Superior temporal gyrus (tissue), 1 donor: Measurements from ENCODE around the gene KCTD15.

ENCODE experiments used
- DNase-seq: peaks from one replicate; pipeline ENCODE4 v3.0.0-alpha.2; 2016; ENCODE audit errors: extremely low spot score

KCTD15 gene

DNA sequence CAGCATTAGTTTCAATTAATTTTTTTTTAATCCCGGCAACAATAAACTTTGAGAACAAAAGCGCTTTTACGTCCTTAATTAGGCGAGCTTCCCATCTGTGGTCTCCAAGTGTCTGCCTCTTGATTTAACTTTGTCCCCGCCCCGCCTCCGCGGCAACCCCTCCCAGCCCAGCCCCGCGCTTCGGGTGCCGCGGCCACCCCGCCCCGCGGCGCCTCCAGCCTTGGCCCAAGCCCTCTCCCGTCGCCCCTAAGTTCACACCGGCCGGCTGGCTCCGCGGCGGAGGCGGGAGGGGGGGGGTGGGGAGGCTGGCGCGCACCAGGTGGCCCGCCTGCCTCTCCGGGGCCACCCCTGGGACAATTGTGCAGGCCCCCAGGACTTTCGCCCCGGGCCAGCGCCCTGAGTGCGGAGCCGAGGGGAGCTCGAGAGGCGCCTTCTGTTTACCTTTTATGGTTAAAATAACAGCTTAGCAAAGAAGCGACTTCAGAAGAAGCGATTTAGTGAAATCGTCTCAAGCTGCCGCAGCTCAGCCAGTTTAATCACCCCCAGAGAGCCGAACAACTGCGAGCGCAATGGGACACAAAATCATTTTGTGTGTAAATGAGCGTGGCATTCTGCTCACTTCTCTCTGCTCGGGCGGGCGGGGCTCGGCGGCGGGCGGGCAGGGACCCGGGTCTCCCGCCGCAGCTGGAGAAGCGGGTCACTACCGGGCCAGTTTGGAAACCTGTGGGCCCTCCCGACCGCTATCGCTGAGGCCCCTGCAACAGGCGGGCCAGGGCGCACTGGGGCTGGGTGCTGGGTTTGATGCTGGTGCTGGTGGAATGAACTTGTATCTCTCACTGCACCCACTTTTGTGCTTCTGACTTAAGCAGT lies 1.4 kb downstream of the KCTD15 start:
- DNase-seq: no peak

DNA sequence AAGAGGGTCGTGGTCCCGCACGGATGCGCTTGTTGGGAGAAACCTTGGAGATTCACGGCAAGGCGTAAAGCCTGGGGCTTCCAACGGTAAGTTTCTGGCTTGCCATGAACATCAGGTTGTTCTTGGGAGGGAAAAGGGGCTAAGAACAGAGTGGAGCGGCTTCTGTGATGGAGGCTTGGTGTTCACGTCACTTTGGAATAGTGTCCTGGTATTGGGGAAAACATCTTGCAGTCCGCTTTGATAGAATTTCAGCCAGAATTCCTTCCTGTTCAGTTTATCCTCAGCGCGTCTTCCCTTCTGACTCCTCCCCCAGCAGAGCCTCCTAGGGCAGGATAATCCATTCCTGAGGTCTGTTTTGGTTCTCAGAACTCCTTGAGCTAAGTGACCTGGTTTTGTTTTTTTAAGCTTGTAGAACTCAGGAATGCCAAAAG lies 2.0 kb downstream of the KCTD15 start:
- no peak for DNase-seq

DNA sequence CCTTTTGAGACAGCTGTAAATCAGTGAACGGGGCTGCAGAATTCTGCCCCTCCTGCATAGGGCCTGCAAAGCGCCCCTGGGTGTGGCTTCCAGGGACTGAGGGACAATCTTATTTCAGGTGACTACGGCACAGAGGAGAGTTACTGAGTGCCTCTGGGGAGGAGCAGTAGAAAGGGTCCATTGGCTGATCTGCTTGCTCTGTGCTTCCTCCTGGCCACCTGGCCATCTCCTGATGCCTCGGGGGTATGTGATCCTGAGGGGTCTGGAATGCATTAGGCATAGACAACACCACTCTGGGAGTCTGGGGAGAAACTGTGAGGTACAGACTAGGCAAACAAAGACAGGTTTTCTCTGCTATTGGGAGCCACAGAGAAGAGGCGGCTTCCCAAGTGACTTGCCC lies 2.8 kb downstream of the KCTD15 start:
- DNase-seq: no peak

DNA sequence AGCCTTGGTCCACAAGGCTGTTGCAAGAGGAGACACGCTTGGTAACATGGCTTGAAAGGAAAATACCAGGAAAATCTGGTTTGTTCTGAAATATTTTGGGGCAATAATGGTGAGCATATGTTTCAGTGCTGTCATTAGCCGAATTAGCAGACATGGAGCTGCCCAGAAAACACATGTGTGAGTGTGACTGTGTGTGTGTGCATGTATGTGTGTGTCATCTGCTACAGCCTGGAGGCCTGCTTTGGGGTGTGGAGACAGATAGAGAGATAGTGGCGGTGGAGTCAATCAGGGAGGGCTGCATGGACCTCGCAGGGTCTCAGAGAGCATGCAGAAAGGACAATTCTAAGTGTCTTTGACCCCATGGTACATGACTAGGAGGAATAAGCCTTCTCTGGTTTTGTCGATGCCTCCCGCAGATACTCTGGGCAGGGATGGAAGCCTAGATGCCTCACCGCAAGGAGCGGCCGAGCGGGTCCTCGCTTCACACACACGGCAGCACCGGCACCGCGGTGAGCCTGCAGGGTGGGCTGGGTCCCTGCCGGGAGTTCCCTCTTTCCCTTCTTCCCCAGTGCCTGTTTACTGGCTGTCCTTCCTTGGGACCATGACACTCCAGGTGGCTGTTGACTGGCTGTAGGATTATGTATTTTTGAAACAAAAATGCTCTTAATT lies 3.5 kb downstream of the KCTD15 start:
- DNase-seq: no peak

DNA sequence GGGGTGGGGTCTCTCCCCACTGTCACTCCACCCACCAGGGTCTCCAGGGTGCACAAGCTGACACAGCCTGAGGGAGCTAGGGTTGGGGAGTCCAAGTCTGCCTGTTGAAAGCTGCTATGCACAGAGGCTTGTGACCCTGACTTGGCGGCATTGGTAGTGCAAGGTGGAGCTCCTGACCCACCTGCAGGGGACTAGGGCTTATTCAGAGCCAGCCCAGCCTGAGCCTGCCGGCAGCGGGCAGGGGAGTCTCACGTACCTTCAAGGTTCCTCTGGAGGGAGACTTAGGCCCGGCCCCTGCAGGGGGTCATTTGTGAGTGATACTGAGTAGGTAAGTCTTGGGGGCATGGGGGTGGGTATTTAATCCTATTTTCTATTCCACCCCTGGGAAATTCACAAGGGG lies 4.7 kb downstream of the KCTD15 start:
- DNase-seq: no peak

DNA sequence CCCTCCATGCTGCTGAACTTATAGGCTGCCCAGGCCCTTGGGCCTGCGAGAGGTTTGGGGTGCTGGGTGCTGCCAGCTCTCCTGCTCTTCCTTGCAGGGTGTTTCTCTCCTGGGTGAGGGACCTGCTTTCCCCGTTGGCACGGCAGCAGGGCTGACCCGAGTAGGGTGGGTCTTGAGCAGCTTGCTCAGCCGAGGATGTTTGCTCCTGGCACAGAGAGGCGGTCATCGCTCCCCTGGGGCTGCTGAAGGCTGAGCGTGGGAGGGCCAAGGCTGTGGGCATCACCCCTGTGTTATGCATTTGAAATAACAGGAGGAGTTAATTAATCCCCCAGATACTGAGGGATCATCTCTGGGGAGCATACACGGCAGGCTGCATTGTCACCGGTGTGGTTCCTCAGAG lies 5.3 kb downstream of the KCTD15 start:
- no peak for DNase-seq

DNA sequence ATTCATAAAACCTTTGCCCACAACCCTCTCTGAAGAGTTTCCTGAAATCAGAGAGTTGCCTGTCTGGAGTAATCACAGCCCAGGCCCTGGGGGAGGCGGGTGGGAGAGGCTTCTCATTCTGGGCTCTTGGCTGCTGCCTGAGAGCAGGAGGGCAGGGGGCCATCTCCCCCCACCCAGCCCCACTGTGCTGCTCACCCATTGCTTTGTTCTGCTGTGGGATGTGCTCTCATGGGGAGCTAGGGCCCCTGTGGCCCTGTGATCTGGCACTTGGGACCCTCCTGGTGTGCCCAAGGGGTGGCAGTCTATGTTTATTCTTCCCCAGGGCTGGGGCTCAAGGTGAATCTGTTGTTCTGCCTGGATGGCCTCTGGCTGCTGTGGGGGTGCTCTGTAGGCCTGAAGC lies 6.1 kb downstream of the KCTD15 start:
- DNase-seq: no peak

DNA sequence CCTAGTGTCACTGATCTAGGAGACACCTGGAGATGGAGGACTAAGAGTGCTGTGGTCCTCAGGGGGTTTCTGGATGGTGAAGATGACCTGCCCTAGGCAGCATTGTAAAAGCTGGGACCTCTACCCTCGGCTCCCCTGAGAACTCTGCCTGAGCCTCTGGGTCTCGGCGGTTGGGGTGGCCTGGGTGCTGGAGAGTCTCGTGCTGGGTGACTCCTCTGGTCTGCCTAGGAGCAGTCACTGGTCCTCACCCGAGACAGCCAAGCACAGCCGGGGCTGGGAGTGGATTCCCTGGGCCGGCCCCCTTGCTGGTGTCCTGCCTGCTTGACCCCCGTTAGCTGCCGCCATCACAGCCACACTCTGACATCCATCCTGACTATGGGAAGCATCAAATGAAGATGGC lies 6.7 kb downstream of the KCTD15 start:
- no peak for DNase-seq

DNA sequence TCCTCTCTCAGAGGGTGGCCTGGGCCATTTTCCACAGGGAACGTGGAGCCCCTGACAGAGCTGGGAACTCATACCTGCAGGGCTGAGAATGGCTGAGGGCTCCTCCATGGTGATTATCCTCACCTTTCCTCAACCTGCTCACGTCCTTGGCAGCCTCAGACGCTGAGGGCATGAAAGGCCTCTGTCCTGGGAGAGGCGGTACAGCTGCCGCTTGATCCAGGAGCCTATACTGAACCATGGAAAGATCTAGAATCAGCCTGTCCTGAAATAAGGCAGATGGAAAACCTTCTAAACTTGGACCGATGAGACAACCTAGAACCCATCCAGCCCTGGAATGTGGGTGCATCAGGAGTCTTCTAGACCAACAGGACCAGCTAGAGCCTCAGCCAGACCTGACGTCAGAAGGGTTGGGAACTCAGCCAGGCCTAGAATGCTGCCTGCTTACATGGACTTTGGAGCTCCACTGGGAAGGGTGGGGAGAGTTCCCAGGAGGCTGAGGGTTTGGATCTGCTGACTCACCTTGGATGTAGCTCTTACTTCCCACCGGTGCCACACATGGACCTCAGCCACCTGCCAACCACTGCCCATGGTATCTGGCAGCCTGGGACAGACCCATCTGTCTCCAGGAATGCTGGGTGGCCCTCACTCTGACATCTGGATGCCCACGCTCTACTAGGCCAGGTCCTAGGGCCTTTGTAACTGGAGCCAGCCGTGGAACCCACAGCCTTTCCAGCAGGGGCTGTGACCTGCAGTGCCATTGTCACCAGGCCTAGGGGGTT lies 7.5 kb downstream of the KCTD15 start:
- no peak for DNase-seq

DNA sequence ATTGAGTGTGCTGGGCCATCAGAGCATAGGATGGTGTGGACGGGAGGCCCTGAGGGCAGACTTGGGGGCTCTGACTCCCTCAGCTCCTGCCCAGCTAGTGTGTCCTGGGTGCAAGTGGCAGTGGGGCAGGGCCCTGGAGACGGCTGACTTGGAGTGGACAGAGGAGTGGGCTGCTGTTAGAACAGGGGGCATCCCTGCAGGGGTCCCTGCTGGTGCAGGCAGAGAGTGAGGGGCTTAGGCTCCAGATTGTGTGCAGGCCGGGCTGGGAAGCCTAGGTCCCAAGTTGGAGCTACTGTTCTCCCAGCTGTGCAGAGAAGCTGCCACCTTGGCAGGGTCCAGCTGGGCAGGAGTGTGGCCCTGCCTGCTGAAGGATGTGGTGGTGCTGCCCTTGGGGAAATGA lies 8.6 kb downstream of the KCTD15 start:
- DNase-seq: no peak

DNA sequence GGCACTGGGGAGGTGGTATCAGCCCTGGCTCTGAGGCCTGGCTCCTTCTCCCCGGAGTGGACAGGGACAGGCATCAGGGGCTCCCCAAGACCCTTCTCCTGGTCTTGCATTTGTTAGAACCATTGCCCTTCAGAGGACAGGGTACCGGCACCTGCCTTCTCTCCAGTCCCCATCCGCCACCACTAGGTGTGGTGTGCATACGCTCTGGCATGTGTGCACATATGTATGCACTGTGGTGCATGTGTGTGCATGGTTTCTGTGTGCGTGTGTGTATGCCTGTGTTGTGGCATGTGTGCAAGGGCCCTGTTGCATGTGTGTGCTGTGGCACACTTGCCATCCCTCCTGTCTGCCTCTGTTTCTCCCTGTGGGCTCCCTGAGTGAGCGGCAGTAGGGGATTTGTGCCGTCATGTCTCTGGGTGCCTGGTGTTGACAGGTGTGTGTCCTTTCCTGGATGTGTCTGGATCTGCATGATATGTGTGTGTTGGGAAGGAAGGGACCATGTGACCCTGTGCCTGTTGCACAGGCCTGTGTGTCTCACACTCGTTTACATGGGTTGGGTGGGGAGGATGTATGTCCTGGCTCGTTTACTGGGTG lies 9.3 kb downstream of the KCTD15 start:
- no peak for DNase-seq

DNA sequence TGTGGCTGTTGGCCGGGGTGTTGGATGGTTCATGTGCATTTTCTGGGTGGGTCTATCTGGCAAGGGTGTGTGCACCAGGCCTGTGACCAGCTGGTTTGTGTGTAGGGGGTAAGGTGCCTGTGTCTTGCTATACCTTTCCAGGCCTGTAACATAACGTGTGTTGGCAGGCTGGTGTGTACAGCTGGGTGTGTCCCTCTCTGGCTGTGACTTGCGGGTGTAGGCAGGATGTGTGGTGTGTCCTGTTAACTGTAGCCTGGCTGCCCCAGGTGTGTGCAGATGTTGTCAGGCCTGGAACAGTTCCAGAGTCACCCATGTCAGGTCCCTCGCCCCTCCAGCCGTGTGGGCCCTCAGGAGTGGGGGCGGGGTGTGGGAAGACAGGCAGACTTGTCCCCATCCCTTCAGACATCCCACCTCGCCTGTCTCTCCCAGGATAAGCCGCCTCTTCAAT lies 9.8 kb downstream of the KCTD15 start:
- no peak for DNase-seq

DNA sequence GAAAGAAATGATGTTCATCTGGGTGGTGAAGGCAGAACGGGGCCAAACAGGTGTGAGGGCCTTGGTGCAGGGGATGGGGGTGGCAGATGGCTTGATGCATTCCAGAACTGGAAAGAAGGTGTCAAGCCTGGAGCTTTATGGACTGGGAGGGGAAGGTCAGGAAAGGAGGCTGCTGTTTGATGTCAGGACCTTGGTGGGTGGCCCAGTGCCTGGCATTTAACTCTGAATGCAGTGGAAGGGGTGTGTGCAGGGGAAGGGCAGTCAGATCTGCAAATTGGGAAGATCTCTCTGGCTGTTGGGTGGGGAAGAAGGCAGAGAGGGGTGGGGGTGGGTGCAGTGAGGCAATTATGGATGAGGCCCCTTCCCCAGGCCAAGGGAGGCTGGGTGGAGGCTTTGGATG lies 11.7 kb downstream of the KCTD15 start:
- no peak for DNase-seq

DNA sequence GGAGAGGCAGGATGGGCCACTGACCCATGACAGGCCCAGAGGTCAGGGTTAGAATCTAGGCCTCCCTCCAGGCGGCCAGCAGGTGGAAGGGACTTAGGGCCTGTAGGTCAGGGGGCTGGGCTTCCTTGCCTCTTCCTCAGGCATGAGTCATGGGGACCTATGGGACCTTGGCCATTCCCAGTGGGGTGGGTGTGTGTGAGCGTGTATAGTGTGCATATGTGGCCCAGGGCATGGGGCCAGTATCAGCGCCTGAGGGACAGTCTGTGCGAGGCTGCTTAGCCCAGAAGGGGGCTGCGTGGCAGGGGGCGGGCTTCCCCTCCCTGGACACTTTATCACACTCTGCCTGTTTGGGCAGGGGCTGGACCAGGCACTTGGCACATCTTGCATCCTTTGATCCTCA lies 13.3 kb downstream of the KCTD15 start:
- no peak for DNase-seq

DNA sequence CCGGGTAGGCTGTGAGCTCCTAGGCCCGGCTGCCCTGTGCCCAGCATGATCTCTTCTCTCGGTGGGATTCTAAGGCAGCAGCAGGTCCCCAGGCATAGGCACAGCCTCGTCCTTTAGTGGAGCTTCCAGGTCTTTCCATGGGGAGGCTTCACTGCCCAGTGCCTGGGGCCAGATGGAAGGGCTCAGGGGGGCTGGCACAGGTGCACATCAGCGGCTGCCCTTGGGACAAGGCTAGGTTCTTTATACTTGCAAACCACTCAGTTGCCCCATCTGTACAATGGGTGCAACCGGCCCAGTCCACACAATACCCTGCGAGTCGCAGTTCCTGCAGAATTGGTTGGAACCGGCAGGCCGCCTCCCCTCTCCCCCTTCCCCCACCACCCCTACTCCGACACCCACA lies 14.2 kb downstream of the KCTD15 start:
- DNase-seq: no peak

DNA sequence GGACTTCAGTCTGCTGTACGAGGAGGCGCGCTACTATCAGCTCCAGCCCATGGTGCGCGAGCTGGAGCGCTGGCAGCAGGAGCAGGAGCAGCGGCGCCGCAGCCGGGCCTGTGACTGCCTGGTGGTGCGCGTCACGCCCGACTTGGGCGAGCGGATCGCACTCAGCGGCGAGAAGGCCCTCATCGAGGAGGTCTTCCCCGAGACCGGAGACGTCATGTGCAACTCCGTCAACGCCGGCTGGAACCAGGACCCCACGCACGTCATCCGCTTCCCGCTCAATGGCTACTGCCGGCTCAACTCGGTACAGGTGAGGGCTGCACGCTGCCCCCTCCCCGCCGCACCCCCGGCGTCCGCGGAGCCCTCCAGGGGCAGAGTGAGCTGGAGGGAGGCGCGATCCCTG lies 14.6 kb downstream of the KCTD15 start:
- DNase-seq: no peak

DNA sequence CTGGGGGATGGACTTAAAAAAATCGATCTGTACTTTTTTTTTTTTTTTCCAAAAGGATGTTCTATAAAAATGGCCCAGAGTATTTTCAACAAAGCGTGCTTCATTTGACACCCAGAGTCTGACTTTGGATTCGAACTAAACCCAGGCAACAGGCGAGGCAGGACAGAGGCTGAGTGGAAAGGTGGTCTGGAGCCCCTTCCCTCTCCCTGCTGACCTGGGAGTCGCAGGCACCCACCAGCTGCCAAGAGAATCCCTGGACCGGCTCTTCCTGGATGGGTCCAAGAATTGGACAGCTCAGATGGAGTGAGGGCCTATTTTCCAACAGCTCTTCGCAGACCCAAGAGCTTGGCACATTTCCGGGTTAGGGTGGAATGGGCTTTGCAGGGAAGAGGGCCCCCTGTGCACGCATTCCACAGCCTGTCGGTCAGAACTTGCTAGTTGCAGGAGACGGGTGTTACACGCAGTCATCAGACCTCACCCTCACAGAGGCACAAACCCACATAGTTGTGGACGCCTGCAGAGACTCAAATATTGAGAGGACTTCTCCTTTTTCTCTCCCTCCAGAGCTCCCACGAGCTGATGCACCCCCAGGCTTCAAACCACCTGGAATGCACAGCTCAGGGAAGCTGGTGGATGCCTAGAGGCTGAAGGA lies 15.2 kb downstream of the KCTD15 start:
- DNase-seq: no peak

DNA sequence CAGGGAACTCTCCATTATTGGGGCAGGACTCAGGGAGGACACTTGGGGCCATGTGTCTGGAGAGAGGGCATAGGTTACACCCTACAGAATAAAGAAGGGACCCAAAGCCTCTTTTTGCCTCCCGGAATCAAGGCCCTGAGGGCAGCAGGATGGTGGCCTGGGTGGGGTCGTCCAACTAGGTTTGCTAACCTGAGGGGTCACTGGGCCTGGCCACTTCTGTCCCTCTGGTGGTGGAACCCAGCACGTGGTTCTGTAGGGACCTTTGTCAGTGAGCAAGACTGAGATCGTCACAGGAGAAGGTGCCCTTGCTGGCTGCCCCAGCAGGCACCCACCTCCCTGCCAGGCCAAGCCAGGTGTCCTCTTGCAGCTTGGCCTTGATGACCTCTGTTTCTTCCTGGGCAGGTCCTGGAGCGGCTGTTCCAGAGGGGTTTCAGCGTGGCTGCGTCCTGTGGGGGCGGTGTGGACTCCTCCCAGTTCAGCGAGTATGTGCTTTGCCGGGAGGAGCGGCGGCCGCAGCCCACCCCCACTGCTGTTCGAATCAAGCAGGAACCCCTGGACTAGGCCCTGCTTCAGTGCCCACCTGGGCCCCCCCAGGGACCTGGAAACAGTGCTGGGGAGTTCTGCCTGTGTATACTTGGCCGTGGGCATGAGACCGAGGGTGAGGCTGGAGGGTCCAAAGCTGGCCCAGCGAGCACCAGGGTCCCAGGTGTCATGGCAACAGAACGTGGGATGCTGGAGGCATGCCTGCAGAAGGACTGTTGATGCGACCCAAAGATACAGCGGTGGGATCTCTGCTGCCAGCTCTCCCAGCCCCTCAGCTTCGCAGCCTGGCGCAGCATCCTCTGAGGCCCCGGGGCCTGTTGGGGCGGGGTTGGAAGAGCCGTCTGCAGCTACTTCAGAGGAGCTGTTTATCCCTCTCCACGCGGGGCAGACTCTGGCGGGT lies 16.0 kb downstream of the KCTD15 start:
- DNase-seq: no peak

DNA sequence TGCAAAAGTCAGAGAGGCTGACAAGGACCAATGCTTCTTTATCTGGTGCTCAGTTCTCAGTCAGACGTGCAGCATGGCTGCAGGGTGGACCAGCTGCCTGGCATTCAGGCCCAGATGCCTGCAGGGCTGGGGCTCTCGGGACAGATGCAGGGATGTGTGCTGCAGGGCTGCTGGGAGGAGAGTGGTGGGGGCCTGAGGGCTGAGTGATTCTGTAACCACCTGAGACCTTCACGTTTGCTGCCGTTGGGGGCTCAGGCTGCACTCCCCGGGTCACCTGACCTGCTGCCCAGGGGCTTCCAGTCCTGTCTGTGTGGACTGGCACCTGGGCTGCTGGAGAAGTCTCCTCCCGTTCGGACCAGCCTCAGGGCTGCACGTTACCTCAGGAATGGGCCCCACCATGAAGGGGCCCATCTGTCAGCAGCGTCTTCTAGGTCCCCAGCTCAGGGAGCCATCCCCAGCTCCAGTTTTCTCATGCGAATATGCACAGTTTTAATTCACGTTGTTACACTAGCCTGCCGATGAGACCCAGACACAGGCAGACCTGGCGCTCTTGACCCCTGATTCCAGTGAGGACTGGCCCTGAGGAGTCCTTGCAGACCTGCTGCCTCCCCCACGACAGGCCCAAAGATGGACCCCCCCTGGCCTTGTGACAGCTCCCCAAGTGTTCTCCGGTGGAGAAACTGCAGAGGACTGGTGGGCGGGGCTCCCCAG lies 16.9 kb downstream of the KCTD15 start:
- DNase-seq: no peak
